Measurements from ENCODE around the gene DUOXA2. TPM values are rescaled to one million over a fixed set of nuclear protein-coding genes. Genes with fewer than 3 reads are reported as not detected.

DUOXA2 gene
- total RNA-seq, 2 donors from 2014 or later, result 30.2 to 48.5 TPM

GRCh38 chr15:45163508-45163856 is 49.4 kb downstream of the DUOXA2 start:
- Histone ChIP-seq H3K36me3 (no peaks in the 10 kb centered on the region), H3K4me3 (no peak overlapping the region), H3K4me1 (no peaks in the 10 kb centered on the region), H3K27ac (no peak overlapping the region), H3K9ac (ENCODE audit: low read depth in 2 of 2, low read length in 2 of 2) (no peak overlapping the region), H3K27me3 (no peaks in the 10 kb centered on the region), H3K9me3 (no peaks in the 10 kb centered on the region)
- intact Hi-C loops (cut with DNase I), result loop anchor here (10.0 kb wide), 1 partner anchor 231 kb away; no protein-coding TSS in a partner anchor
- no peak for DNase-seq
- TF ChIP-seq CTCF (IDR thresholded peaks at IDR 0.05), result no peak

- Histone ChIP-seq H3K36me3 (no peaks in the 10 kb centered on the region), H3K4me1 (no peaks in the 10 kb centered on the region), H3K27me3 (no peaks in the 10 kb centered on the region), H3K9ac (ENCODE audit: low read depth in 2 of 2, low read length in 2 of 2) (no peak overlapping the region), H3K9me3 (no peaks in the 10 kb centered on the region), H3K27ac (no peak overlapping the region), H3K4me3 (no peak overlapping the region)
- no peak for DNase-seq
- no peak for TF ChIP-seq CTCF (IDR thresholded peaks at IDR 0.05)
- intact Hi-C loops (cut with DNase I), result loop anchor here (5.0 to 10.0 kb wide), 2 partner anchors 37 to 230 kb away; no protein-coding TSS in a partner anchor
Measured at GRCh38 chr15:45164914-45165313, 50.8 kb downstream of the DUOXA2 start.

GRCh38 chr15:45165536-45165935 is 51.4 kb downstream of the DUOXA2 start:
- intact Hi-C loops (cut with DNase I), result loop anchor here (5.0 to 10.0 kb wide), 2 partner anchors 37 to 229 kb away; no protein-coding TSS in a partner anchor

GRCh38 chr15:45166834-45167630 is 52.9 kb downstream of the DUOXA2 start:
- no peaks in the 10 kb centered on the region for H3K36me3 ChIP-seq
- H3K4me1 ChIP-seq, result no peaks in the 10 kb centered on the region
- peak; percentile 86 for DNase-seq
- peak overlapping the region; percentile 65 for H3K4me3 ChIP-seq
- intact Hi-C loops (cut with DNase I), result loop anchor here (5.0 to 10.0 kb wide), 2 partner anchors 35 to 228 kb away; no protein-coding TSS in a partner anchor
- peak overlapping the region; percentile 86 to 93 for H3K9ac ChIP-seq (ENCODE audit: low read depth in 2 of 2, low read length in 2 of 2)
- no peaks in the 10 kb centered on the region for H3K9me3 ChIP-seq
- no peaks in the 10 kb centered on the region for H3K27me3 ChIP-seq
- H3K27ac ChIP-seq, result peak overlapping the region; percentile 97
- TF ChIP-seq CTCF (IDR thresholded peaks at IDR 0.05), result peak; percentile 57

More at GRCh38 chr15:45165536-45165935, 51.4 kb downstream of the DUOXA2 start:
- peak overlapping the region in 1 of 2 donors; percentile 2 for H3K9ac ChIP-seq (ENCODE audit: low read depth in 2 of 2, low read length in 2 of 2)
- no peaks in the 10 kb centered on the region for H3K9me3 ChIP-seq
- H3K27ac ChIP-seq, result no peak overlapping the region
- H3K4me1 ChIP-seq, result no peaks in the 10 kb centered on the region
- no peaks in the 10 kb centered on the region for H3K27me3 ChIP-seq
- no peak for TF ChIP-seq CTCF (IDR thresholded peaks at IDR 0.05)
- H3K4me3 ChIP-seq, result no peak overlapping the region
- no peaks in the 10 kb centered on the region for H3K36me3 ChIP-seq
- DNase-seq, result no peak

GRCh38 chr15:45167631-45168205 is 53.6 kb downstream of the DUOXA2 start:
- H3K27me3 ChIP-seq, result no peaks in the 10 kb centered on the region
- H3K36me3 ChIP-seq, result no peaks in the 10 kb centered on the region
- peak overlapping the region; percentile 65 for H3K4me3 ChIP-seq
- TF ChIP-seq CTCF (IDR thresholded peaks at IDR 0.05), result no peak
- H3K9me3 ChIP-seq, result no peaks in the 10 kb centered on the region
- no peaks in the 10 kb centered on the region for H3K4me1 ChIP-seq
- DNase-seq, result no peak
- H3K27ac ChIP-seq, result peak overlapping the region; percentile 97
- intact Hi-C loops (cut with DNase I), result loop anchor here (5.0 to 10.0 kb wide), 2 partner anchors 35 to 227 kb away; no protein-coding TSS in a partner anchor
- peak overlapping the region; percentile 86 to 93 for H3K9ac ChIP-seq (ENCODE audit: low read depth in 2 of 2, low read length in 2 of 2)

Other genes starting within 250 kb of the DUOXA2 start
- not detected for gene TERB2, start 157.6 kb upstream of the DUOXA2 start, total RNA-seq
- gene SORD, start 91.1 kb upstream of the DUOXA2 start, total RNA-seq, result 10 to 100 TPM; 15.1 to 44.2 TPM
- gene DUOX2, start 154 bp upstream of the DUOXA2 start, total RNA-seq, result 100 to 1,000 TPM in 1 of 2 donors, 10 to 100 TPM in 1; 40.0 to 111 TPM
- 1 to 10 TPM in 1 of 2 donors, under 1 TPM in 1; 0.88 to 1.3 TPM for gene DUOXA1, start 15.6 kb downstream of the DUOXA2 start, total RNA-seq
- gene DUOX1, start 15.7 kb downstream of the DUOXA2 start, total RNA-seq, result under 1 TPM; 0.45 to 0.96 TPM
- 10 to 100 TPM in 1 of 2 donors, 1 to 10 TPM in 1; 8.7 to 14.7 TPM for gene SHF, start 73.6 kb downstream of the DUOXA2 start, total RNA-seq
- 10 to 100 TPM; 21.6 to 54.9 TPM for gene SLC28A2, start 137.9 kb downstream of the DUOXA2 start, total RNA-seq